HG03103 (cell line): ENCODE results near the gene TMEM106B.
A peak's percentile ranks its signal among the peaks of the same experiment; 100 is the strongest.
"Not testable (repeated sequence)": the region's sequence is repeated elsewhere in the genome, so short reads cannot be mapped to it uniquely, and the experiment has no call there.

ENCODE experiments used
- ATAC-seq: cut with Tn5 transposase; IDR thresholded peaks from one replicate; pipeline ENCODE4 v1.9.1; 2021; ENCODE audit warnings: low read depth; ENCODE audit not compliant: unreplicated experiment

Gene TMEM106B

GRCh38 chr7:12211054-12211710 lies at the start of gene TMEM106B:
TSS of gene TMEM106B (plus strand) at chr7:12211294. CDS start at chr7:12214811, 3,517 bp downstream.
- ATAC-seq, result peak; percentile 94

DNA sequence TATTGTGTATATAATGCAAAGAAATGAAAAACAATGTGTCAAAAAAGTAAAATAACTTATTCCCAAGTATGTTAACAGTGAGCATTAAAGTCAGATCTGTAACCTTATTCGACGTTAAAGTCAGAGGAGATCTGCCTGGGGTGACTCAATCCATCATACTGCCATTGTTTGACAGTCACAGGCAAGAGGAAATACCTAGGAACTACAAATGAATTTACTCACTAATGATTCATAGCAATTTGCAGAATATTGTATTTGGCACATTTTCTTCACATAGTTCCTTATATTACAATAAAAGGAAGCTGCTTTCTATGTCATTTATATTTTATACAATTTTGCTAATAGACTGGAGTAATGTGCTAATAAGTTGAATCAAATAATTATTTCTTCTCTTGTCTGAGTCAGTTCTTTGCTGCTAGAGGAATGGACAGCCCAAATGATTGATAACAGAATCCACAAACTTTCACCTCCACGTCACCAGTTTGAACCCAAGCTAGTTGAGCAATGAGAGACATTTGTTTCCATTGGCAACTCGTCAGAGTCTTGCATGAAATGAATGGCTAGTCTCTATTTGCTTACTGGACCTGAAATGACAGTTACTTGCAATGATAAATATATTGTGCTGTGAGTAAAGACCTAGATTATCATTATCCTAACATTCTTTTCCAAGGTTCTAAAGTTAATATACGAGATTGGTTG lies 48.5 kb upstream of the TMEM106B start:
- ATAC-seq, result no peak

DNA sequence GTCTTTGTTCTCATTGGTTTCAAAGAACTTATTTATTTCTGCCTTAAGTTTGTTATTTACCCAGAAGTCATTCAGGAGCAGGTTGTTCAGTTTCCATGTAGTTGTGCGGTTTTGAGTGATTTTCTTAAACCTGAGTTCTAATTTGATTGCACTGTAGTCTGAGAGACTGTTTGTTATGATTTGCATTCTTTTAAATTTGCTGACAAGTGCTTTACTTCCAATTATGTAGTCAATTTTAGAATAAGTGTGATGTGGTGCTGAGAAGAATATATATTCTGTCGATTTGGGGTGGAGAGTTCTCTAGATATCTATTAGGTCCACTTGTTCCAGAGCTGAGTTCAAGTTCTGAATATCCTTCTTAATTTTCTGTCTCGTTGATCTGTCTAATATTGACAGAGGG lies 43.0 kb upstream of the TMEM106B start:
- not testable (repeated sequence) for ATAC-seq

DNA sequence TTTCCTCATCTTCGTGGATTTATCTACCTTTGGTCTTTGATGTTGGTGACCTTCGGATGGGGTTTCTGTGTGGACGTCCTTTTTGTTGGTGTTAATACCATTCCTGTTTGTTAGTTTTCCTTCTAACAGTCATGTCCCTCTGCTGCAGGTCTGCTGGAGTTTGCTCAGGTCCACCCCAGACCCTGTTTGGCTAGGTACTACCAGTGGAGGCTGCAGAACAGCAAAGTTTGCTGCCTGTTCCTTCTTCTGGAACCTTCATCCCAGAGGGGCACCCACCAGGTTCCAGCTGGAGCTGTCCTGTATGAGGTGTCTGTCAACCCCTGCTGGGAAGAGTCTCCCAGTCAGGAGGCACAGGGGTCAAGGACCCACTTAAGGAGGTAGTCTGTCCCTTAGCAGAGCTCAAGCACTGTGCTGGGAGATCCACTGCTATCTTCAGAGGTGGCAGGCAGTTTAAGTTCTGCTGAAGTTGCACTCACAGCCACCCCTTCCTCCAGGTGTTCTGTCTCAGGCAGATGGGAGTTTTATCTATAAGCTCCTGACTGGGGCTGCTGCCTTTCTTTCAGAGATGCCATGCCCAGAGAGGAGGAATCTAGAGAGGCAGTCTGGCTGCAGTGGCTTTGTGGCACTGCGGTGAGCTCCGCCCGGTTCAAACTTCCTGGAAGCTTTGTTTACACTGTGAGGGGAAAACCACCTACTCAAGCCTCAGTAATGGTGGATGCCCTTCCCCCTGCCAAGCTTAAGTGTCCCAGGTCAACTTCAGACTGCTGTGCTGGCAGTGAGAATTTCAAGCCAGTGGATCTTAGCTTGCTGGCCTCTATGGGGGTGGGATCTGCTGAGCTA lies 40.9 kb upstream of the TMEM106B start:
- not testable (repeated sequence) for ATAC-seq

DNA sequence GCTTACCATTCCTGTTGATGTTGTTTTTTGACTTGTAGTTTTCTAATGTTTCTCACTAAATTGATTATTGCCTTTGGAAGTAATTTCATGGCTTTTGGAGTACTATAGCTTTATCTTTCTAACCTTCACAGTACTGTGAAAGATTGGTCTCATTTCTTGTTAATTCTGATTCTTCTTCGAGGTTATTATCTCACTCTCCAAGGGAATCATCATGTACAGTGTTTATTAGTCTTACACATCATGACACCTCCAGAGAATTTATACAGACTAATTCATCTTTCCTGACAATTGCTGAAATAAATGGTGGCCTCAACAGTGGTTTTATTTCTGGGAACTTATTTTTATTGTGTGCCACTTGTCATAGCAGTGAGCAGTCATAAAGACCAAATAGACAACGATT lies 37.4 kb upstream of the TMEM106B start:
- ATAC-seq, result no peak

GRCh38 chr7:12174931-12175330 lies 36.2 kb upstream of the TMEM106B start:
- no peak for ATAC-seq

- no peak for ATAC-seq
These were observed 32.8 kb upstream of the TMEM106B start for GRCh38 chr7:12178317-12178716.

DNA sequence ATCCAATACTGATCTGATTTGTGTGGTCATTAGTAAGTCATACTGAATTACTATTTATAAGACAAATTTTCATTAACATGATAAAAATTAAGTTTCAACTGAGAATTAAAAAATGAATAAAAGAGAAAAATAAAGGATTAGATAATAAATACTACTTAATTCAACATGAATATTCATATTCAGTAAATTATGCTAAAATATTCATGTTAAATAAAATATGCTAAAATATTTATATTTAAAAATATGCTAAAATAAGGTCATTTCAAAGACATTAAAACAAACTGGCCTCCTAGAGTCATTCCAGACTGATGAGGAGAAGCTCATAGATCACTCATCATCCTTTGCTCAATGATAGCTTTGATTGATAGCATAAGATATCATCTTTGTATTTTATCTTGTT lies 16.7 kb upstream of the TMEM106B start:
- ATAC-seq, result no peak

- ATAC-seq, result no peak
These were observed 14.7 kb upstream of the TMEM106B start for GRCh38 chr7:12196386-12196785.

DNA sequence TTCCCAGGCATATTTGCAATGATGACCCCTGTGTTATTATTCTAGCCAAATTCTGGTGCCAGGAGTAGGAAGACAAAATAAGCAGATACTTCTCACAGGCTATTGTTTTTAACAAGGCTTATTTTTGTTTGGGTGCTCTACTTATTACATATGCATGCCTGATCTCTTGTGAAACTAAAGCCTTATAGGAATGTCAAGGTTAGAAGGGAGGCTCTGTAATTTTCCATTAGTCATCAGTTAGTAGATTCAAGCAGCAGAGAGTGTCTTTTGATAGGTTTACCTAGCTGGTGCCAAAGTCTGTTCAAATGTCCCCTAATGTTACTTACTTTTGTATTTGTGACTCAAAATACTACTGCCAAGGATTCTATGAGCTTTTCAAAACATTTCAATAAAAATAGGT lies 11.7 kb upstream of the TMEM106B start:
- ATAC-seq, result no peak

- ATAC-seq, result no peak
These were observed 4.0 kb upstream of the TMEM106B start for GRCh38 chr7:12207046-12207445.

DNA sequence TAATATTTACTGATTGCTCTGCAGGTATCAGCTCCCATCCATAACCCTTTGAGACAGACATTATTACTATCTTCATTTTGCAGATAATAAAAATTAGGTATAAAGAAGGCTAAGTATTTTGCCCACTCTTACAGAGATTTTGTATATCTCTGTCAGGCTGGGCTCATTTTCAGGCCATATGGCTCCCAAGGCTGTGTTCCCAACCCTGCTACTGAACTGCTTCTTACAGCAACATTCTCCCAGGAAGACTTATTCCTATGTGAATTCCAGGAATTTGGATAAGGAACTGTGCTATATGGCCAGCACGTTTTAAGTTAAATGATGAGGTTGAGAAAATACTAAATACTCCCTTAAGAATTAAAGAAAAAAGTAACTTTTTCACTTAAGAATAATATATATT lies 1.9 kb upstream of the TMEM106B start:
- ATAC-seq, result no peak

GRCh38 chr7:12210179-12211053 lies 678 bp upstream of the TMEM106B start:
- ATAC-seq, result peak; percentile 31

GRCh38 chr7:12211711-12212485 lies 804 bp downstream of the TMEM106B start:
- ATAC-seq, result no peak

- no peak for ATAC-seq
These were observed 6.2 kb downstream of the TMEM106B start for GRCh38 chr7:12217311-12217710.

DNA sequence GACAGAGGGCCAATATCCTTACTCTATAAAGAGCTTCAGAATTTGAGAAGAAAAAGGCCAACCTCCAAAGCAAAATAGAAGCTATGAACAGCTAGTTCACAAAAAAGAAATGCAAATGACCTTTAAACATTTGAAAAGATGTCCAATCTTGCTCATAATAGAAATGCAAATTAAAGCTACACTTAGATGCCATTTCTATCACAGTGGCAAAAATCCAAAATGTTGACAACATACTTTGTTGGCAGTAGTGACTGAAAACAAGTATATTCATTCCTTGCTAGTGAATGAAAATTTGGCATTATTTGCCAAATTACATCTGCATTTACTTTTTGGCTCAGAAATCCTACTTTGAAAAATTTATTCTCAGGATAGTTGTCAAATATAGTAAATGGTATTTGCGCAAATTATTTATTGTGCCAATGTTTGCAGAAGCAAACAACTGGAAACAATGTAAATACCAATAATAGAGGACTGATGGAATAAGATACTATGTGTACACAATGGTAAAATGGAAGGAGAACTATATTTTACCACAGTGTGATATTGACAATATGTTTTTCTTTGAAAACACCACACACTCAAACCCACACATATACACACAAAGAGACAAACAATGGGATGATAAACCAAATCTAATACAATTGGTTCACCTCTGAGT lies 9.4 kb downstream of the TMEM106B start:
- no peak for ATAC-seq

- no peak for ATAC-seq
These were observed 10.3 kb downstream of the TMEM106B start for GRCh38 chr7:12221414-12221813.

GRCh38 chr7:12222889-12223579 lies 11.9 kb downstream of the TMEM106B start:
- peak; percentile 95 for ATAC-seq

DNA sequence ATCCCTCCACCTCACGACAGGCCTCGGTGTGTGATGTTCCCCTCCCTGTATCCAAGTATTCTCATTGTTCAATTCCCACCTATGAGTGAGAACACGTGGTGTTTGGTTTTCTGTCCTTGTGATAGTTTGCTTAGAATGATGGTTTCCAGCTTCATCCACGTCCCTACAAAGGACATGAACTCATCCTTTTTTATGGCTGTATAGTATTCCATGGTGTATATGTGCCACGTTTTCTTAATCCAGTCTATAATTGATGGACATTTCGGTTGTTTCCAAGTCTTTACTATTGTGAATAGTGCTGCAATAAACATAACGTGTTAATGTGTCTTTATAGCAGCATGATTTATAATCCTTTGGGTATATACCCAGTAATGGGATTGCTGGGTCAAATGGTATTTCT lies 13.9 kb downstream of the TMEM106B start:
- not testable (repeated sequence) for ATAC-seq
